GM12872 (cell line): Measurements from ENCODE around the gene COMP.

ENCODE experiments used
- CTCF ChIP-seq: IDR thresholded peaks from 3 replicates; pipeline ENCODE4 v1.5.1; 2011; ENCODE audit warnings: low read depth, mild to moderate bottlenecking, low read length, moderate library complexity; ENCODE audit not compliant: insufficient read depth

COMP gene

GRCh38 chr19:18800079-18800478, 9.0 kb upstream of the COMP start:
- no peak for TF ChIP-seq CTCF

- no peak for TF ChIP-seq CTCF
Observed at GRCh38 chr19:18799389-18799970, 8.4 kb upstream of the COMP start.

GRCh38 chr19:18798384-18799352, 7.6 kb upstream of the COMP start:
- TF ChIP-seq CTCF: no peak

- no peak for TF ChIP-seq CTCF
Observed at GRCh38 chr19:18796239-18796638, 5.1 kb upstream of the COMP start.

GRCh38 chr19:18795540-18795939, 4.4 kb upstream of the COMP start:
- no peak for TF ChIP-seq CTCF

- no peak for TF ChIP-seq CTCF
Observed at GRCh38 chr19:18794692-18795091, 3.6 kb upstream of the COMP start.

- TF ChIP-seq CTCF: no peak
Observed at GRCh38 chr19:18794029-18794313, 2.9 kb upstream of the COMP start.
